Activated CD8-positive, alpha-beta T cell treated with anti-CD3 and anti-CD28 coated beads for 36 hours (primary cell): Measurements from ENCODE around the gene CHML. TPM values are rescaled to one million over a fixed set of nuclear protein-coding genes. Genes with fewer than 3 reads are reported as not detected.
A peak's percentile ranks its signal among the peaks of the same experiment; 100 is the strongest.

ENCODE experiments used
- ATAC-seq: fragments of 200-7000 bp; cut with Tn5 transposase; one replicate; pipeline ENCODE4 v1.10.0; 2021; ENCODE audit warnings: mild to moderate bottlenecking, moderate library complexity
- CTCF ChIA-PET: fragments of 350-600 bp; sonication (Branson Sonifier 250); formaldehyde crosslinking; loops from one replicate; lab custom pipeline; 2021; ENCODE audit warnings: antibody characterized with exemption; lab: Charles Lee
- POLR2A ChIA-PET: fragments of 350-600 bp; sonication (Branson Sonifier 250); formaldehyde crosslinking; loops from one replicate; lab custom pipeline; 2021; ENCODE audit warnings: antibody characterized with exemption; lab: Charles Lee
- DNase-seq: peaks from one replicate; pipeline ENCODE4 v3.0.0-alpha.2; 2020
- H3K27ac Mint-ChIP-seq: one replicate; pipeline ENCODE4 v1.8.0; 2021; ENCODE audit warnings: mild to moderate bottlenecking, mixed read lengths
- H3K27me3 Mint-ChIP-seq: one replicate; pipeline ENCODE4 v1.8.0; 2021; ENCODE audit warnings: mixed read lengths
- H3K36me3 Mint-ChIP-seq: one replicate; pipeline ENCODE4 v1.8.0; 2021; ENCODE audit warnings: low read depth, mixed read lengths
- H3K4me1 Mint-ChIP-seq: one replicate; pipeline ENCODE4 v1.8.0; 2021; ENCODE audit warnings: low read depth, mixed read lengths
- H3K4me3 Mint-ChIP-seq: one replicate; pipeline ENCODE4 v1.8.0; 2021; ENCODE audit warnings: mild to moderate bottlenecking, moderate library complexity, mixed read lengths
- H3K9me3 Mint-ChIP-seq: one replicate; pipeline ENCODE4 v1.8.0; 2021; ENCODE audit warnings: mixed read lengths
- CTCF ChIP-seq: fragments of 200-600 bp; IDR thresholded peaks from one replicate; pipeline ENCODE4 v1.8.0; 2022; ENCODE audit warnings: antibody characterized with exemption, mild to moderate bottlenecking
- intact Hi-C: fragments of 100-400 bp; cut with micrococcal nuclease; formaldehyde crosslinking; loops from one replicate; pipeline ENCODE4 v1.10.0; 2022
- total RNA-seq, 2 experiments: library from RNA; stranded (reverse); gene quantifications; one replicate each; pipeline ENCODE4 v1.2.3, GENCODE V29; 2021

Gene CHML
- total RNA-seq, 2 experiments from 2014 or later = 20.3 to 24.7 TPM

GRCh38 chr1:241593186-241593585 is 47.0 kb downstream of the CHML start:
- Mint-ChIP-seq H3K27ac (no peak overlapping the region), H3K36me3 (peaks cover 8% of the 10 kb centered on the region), H3K4me3 (no peak overlapping the region), H3K4me1 (peaks cover 18% of the 10 kb centered on the region), H3K27me3 (no peaks in the 10 kb centered on the region), H3K9me3 (no peaks in the 10 kb centered on the region)
- intact Hi-C loops = loop anchor here (5.0 kb wide), 1 partner anchor 61 kb away; the partner anchor contains the start of gene KMO
- POLR2A ChIA-PET = interaction anchor here (0.6 to 1.1 kb wide), 2 partner anchors 13 to 189 kb away, joined by 3 read pairs; no protein-coding TSS in a partner anchor
- ATAC-seq (no peak), DNase-seq (no peak)
- CTCF ChIA-PET = interaction anchor here (3.4 kb wide), 1 partner anchor 18 kb away, joined by 14 read pairs; no protein-coding TSS in a partner anchor
- TF ChIP-seq CTCF = no peak

- POLR2A ChIA-PET = interaction anchor here (1.3 to 1.5 kb wide), 3 partner anchors 21 to 48 kb away, joined by 3 to 6 read pairs (median 4); partner anchors contain the start of genes CHML and OPN3
- peaks cover 8% of the 10 kb centered on the region for H3K36me3 Mint-ChIP-seq
These were observed 47.8 kb downstream of the CHML start for GRCh38 chr1:241592273-241592958.

GRCh38 chr1:241591736-241592135 is 48.4 kb downstream of the CHML start:
- DNase-seq (no peak), ATAC-seq (no peak)
- intact Hi-C loops = loop anchor here (5.0 kb wide), 1 partner anchor 59 kb away; the partner anchor contains the start of gene KMO
- TF ChIP-seq CTCF = no peak
- CTCF ChIA-PET = interaction anchor here (0.7 to 1.3 kb wide), 2 partner anchors 10 to 19 kb away, joined by 3 read pairs; no protein-coding TSS in a partner anchor
- H3K27me3 Mint-ChIP-seq = no peaks in the 10 kb centered on the region
- peaks cover 18% of the 10 kb centered on the region for H3K4me1 Mint-ChIP-seq
- POLR2A ChIA-PET = interaction anchor here (1.2 to 1.5 kb wide), 4 partner anchors 22 to 56 kb away, joined by 3 to 6 read pairs (median 4); partner anchors contain the start of genes CHML and OPN3
- H3K9me3 Mint-ChIP-seq = no peaks in the 10 kb centered on the region
- H3K27ac Mint-ChIP-seq = peak overlapping the region; percentile 25
- H3K36me3 Mint-ChIP-seq = peaks cover 8% of the 10 kb centered on the region
- no peak overlapping the region for H3K4me3 Mint-ChIP-seq

More at GRCh38 chr1:241592273-241592958, 47.8 kb downstream of the CHML start:
- DNase-seq = no peak
- ATAC-seq = peak; percentile 96
- Mint-ChIP-seq H3K9me3 (no peaks in the 10 kb centered on the region), H3K4me1 (peaks cover 18% of the 10 kb centered on the region), H3K4me3 (no peak overlapping the region), H3K27ac (peak overlapping the region; percentile 63), H3K27me3 (no peaks in the 10 kb centered on the region)
- intact Hi-C loops = loop anchor here (5.0 kb wide), 1 partner anchor 60 kb away; the partner anchor contains the start of gene KMO
- CTCF ChIA-PET = interaction anchor here (1.3 kb wide), 1 partner anchor 19 kb away, joined by 3 read pairs; no protein-coding TSS in a partner anchor
- TF ChIP-seq CTCF = no peak

- H3K36me3 Mint-ChIP-seq = peaks cover 8% of the 10 kb centered on the region
- DNase-seq (no peak), ATAC-seq (no peak)
- TF ChIP-seq CTCF = no peak
- H3K4me1 Mint-ChIP-seq = peaks cover 18% of the 10 kb centered on the region
- CTCF ChIA-PET = interaction anchor here (0.7 to 1.3 kb wide), 2 partner anchors 9 to 20 kb away, joined by 3 read pairs; no protein-coding TSS in a partner anchor
- POLR2A ChIA-PET = interaction anchor here (1.2 to 1.5 kb wide), 4 partner anchors 23 to 55 kb away, joined by 3 to 6 read pairs (median 4); partner anchors contain the start of genes CHML and OPN3
- no peak overlapping the region for H3K4me3 Mint-ChIP-seq
- H3K9me3 Mint-ChIP-seq = no peaks in the 10 kb centered on the region
- no peaks in the 10 kb centered on the region for H3K27me3 Mint-ChIP-seq
- intact Hi-C loops = loop anchor here (5.0 kb wide), 1 partner anchor 59 kb away; the partner anchor contains the start of gene KMO
- H3K27ac Mint-ChIP-seq = no peak overlapping the region
These were observed 48.9 kb downstream of the CHML start for GRCh38 chr1:241591317-241591716.
